M059J (cell line): ENCODE data around the gene SGPP2. TPM values are rescaled to one million over a fixed set of nuclear protein-coding genes. Genes with fewer than 3 reads are reported as not detected.

Source experiments
- DNase-seq: peaks from one replicate; pipeline ENCODE4 v3.0.0-alpha.2; 2012; ENCODE audit warnings: low read depth
- total RNA-seq: library from RNA; depleted of rRNA; stranded (reverse); fragments of >200 nt; shearing (Covaris generic); gene quantifications from 2 replicates; pipeline ENCODE4 v1.2.3, GENCODE V29; 2014

The SGPP2 gene
- total RNA-seq, 1 experiment from 2014 or later, result 0.05 TPM

GRCh38 chr2:222470802-222471468 is 46.6 kb downstream of the SGPP2 start:
- DNase-seq, result no peak

GRCh38 chr2:222477962-222478608 is 53.7 kb downstream of the SGPP2 start:
- DNase-seq, result no peak

- DNase-seq, result peak; percentile 11
Measured at GRCh38 chr2:222479859-222480258, 55.5 kb downstream of the SGPP2 start.

GRCh38 chr2:222480497-222480896 is 56.2 kb downstream of the SGPP2 start:
- no peak for DNase-seq

GRCh38 chr2:222481941-222482340 is 57.6 kb downstream of the SGPP2 start:
- DNase-seq, result no peak

GRCh38 chr2:222483513-222484039 is 59.2 kb downstream of the SGPP2 start:
- DNase-seq, result peak; percentile 29

GRCh38 chr2:222485367-222486211 is 61.2 kb downstream of the SGPP2 start:
- DNase-seq, result no peak

- DNase-seq, result no peak
Measured at GRCh38 chr2:222490131-222490530, 65.8 kb downstream of the SGPP2 start.

GRCh38 chr2:222492683-222493082 is 68.3 kb downstream of the SGPP2 start:
- DNase-seq, result no peak

GRCh38 chr2:222494104-222494739 is 69.9 kb downstream of the SGPP2 start:
- no peak for DNase-seq

- DNase-seq, result no peak
Measured at GRCh38 chr2:222495388-222495787, 71.0 kb downstream of the SGPP2 start.

- DNase-seq, result peak; percentile 31
Measured at GRCh38 chr2:222499226-222499625, 74.9 kb downstream of the SGPP2 start.

GRCh38 chr2:222504191-222504590 is 79.8 kb downstream of the SGPP2 start:
- peak; percentile 32 for DNase-seq

- DNase-seq, result no peak
Measured at GRCh38 chr2:222504719-222505118, 80.4 kb downstream of the SGPP2 start.

- DNase-seq, result no peak
Measured at GRCh38 chr2:222506230-222506935, 82.0 kb downstream of the SGPP2 start.

- DNase-seq, result no peak
Measured at GRCh38 chr2:222514901-222515300, 90.6 kb downstream of the SGPP2 start.

- DNase-seq, result peak; percentile 69
Measured at GRCh38 chr2:222518570-222519381, 94.4 kb downstream of the SGPP2 start.

GRCh38 chr2:222521099-222521498 is 96.8 kb downstream of the SGPP2 start:
- DNase-seq, result no peak

GRCh38 chr2:222522082-222522481 is 97.7 kb downstream of the SGPP2 start:
- DNase-seq, result no peak

GRCh38 chr2:222523783-222524544 is 99.6 kb downstream of the SGPP2 start:
- no peak for DNase-seq
